Renal cortex interstitium (tissue), 11 donors: ENCODE data around the gene DDX42. TPM values are rescaled to one million over a fixed set of nuclear protein-coding genes. Genes with fewer than 3 reads are reported as not detected.
"Not testable (repeated sequence)": the region's sequence is repeated elsewhere in the genome, so short reads cannot be mapped to it uniquely, and the experiment has no call there.

Experiments used
- DNase-seq, 11 donors: peaks; one replicate each; pipeline ENCODE4 v3.0.0-alpha.2; 2013; ENCODE audit warnings: low read depth in 9 of 11, low spot score in 4 of 11; ENCODE audit errors: extremely low read depth in 1 of 11
- polyA plus RNA-seq, 3 donors: library from polyadenylated mRNA; unstranded; fragments of 120-200 nt; gene quantifications; one replicate each; pipeline ENCODE4 v1.2.1, GENCODE V29; 2013; ENCODE audit not compliant: insufficient read length in 3 of 3

DDX42 gene
- polyA plus RNA-seq, 3 donors, result 169 to 205 (median 197) TPM

DNA sequence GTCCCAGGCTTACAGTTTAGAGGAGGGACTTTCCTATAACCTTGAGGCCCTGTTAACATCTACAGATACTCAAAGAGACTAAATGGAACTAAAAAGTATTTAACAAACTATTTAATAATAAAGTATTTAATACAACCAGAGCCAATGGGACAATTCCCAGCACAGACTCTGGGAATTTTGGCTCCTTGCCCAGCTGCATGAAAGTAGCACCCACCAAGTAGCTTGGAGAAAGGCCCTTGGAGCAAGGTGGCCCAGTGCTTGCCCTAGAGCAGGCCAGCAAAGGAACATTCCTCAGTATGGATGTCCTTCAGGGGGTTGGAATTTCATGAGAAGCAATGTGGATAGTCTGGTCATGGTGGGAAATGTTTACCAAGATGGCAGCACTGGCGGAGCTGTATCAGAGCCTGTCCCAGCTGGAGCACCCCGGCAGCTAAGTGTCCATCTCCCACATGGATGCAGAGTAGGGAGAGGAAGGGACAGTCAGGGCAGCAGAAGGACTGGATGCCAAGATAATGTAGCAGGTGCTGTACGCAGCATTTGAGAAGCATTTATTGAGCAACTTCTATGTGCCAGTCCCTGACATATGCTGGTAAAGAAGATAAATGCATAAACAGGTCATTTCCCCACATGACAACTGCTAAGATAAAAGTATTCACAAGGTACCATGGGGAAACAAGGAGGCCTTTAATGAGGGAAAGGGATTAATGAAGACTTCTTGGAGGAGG is 73.7 kb downstream of the DDX42 start:
- DNase-seq, result no peak

DNA sequence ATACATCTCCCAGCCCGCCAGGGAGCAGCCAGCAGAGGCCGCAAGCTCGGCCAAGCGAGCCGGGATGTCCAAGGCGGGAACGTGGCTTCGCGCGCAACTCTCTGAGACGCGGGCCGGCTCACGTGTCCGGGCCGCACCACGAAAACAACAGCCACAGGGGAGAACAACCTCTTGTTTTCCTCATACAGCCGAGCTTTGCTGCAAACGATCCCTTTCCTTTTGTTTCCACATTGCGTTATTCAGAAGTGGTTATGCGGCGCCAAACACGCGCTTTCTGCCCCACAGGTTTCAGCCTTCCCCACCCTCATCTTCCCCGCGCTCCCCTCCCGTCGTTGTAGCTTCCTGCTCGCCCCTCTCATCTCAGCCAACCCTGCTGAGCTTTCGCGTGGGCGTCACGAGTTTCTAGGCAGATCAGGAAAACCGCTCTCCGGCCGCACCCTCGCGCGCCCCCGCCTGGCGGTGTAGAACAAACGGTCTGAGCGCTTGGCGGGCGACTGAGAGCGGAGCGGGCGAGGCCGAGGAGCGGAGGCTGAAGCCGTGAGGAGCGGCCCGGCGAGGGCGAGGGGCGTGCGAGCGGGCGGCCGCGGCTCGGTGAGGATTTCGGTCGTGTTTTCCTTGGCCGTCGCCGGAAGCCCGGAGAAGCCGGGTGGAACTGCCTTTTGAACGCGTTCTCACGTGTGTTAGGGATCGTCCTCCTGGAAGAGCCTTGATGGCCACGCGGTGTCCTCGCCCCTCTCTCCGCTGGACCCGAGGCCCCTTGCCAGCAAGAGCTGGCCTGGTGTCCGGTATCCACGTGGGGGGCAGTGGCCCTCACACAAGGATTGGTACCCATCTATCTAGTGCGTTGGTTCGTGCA is 75.1 kb downstream of the DDX42 start:
- DNase-seq, result peak in 9 of 11 donors; percentile 76 to 86 (median 81)

DNA sequence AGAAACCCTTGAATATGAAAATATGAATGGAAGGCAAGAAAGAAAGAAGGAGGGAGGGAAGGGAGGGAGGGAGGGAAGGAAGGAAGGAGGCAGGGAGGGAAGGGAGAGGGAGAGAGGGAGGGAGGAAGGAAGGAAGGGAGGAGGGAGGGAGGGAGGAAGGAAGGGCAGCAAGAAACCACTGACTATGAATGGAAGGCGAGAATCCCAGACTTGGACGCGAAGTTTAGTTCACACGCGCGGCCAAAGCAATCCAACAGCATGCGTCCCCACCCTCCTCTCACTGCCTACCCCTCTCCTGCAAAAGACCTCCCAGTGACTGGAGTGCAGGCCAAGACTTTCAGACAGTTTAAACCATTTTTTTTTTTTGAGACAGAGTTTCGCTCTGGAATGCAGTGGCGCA is 76.4 kb downstream of the DDX42 start:
- no peak for DNase-seq

- no peak for DNase-seq
These were observed 79.3 kb downstream of the DDX42 start for GRCh38 chr17:63853260-63853659.

DNA sequence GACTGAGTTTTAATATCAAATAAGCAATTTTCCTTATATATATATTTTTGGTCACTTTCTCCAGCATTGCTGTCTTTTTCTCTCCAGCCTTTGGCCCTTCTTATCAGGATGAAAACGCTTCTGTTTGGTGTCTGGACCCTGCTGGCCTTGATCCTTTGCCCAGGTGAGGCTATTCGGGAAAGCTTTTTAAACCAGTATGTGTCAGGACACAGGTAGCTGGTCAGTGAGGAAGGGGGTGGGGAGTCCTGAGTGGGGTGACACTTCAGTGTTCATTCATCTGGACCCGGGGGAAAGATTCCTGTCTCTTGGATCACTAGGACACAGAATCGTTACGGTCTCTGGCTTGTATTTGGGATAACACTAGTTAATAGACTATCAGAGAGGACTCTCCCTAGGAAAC is 80.7 kb downstream of the DDX42 start:
- no peak for DNase-seq

DNA sequence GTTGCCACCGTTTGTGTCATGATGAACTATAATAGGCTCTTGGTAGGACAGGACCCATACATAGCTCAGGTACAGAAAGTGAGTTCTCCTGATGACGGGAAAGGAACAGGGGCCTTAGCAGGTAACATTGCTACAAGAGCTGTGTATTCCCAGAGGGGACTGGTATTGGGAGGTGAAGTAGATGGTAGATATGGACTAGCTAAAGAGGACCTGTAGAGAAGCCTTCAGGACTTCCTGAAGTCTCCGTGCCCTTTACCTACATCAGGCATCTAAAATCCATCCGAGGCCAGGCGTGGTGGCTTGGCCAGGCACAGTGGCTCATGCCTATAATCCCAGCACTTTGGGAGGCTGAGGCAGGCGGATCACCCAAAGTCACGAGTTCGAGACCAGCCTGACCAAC is 81.2 kb downstream of the DDX42 start:
- no peak for DNase-seq

DNA sequence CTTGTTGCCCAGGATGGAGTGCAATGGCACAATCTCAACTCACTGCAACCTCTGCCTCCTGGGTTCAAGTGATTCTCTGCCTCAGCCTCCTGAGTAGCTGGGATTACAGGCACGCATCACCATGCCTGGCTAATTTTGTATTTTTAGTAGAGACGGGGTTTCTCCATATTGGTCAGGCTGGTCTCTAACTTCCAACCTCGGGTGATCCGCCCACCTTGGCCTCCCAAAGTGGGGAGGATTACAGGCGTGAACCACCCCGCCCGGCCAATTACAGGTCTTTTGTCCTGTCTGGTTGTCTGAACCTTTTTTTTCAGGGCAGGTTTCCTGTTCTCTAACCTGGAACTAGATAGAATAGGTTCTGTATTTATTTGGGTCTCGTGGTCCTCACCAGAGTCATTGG is 82.5 kb downstream of the DDX42 start:
- DNase-seq, result not testable (repeated sequence)

DNA sequence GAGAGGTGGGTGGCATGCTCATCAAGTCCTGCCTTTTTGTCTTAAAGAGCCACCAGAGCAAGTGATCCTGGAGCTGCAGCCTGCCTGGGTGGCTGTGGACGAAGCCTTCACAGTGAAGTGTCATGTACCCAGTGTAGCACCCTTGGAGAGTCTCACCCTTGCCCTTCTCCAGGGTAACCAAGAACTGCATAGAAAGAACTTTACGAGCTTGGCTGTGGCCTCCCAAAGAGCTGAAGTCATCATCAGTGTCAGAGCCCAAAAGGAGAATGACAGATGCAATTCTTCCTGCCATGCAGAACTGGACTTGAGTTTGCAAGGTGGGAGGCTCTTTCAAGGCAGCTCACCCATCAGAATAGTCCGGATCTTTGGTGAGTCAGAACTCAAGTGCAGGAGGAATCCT is 85.3 kb downstream of the DDX42 start:
- DNase-seq, result no peak

- DNase-seq, result not testable (repeated sequence)
These were observed 92.7 kb downstream of the DDX42 start for GRCh38 chr17:63866625-63867024.

Other genes with a start within 250 kb of the DDX42 start
- 100 to 1,000 TPM; 104 to 115 (median 114) TPM for gene DCAF7, start 223.7 kb upstream of the DDX42 start, polyA plus RNA-seq
- gene TACO1, start 173.3 kb upstream of the DDX42 start, polyA plus RNA-seq, result 10 to 100 TPM; 25.9 to 29.9 (median 27.8) TPM
- gene MAP3K3, start 151.8 kb upstream of the DDX42 start, polyA plus RNA-seq, result 10 to 100 TPM; 25.3 to 30.9 (median 29.4) TPM
- 10 to 100 TPM; 23.0 to 38.2 (median 28.2) TPM for gene LIMD2, start 74.0 kb upstream of the DDX42 start, polyA plus RNA-seq
- gene STRADA, start 32.4 kb upstream of the DDX42 start, polyA plus RNA-seq, result 10 to 100 TPM; 46.1 to 73.6 (median 48.7) TPM
- gene CCDC47, start 573 bp upstream of the DDX42 start, polyA plus RNA-seq, result 100 to 1,000 TPM; 103 to 120 (median 109) TPM
- gene PSMC5, start 53.3 kb downstream of the DDX42 start, polyA plus RNA-seq, result 100 to 1,000 TPM; 175 to 204 (median 203) TPM
- gene FTSJ3, start 53.5 kb downstream of the DDX42 start, polyA plus RNA-seq, result 10 to 100 TPM; 62.6 to 81.3 (median 68.4) TPM
- 10 to 100 TPM; 50.3 to 63.5 (median 61.8) TPM for gene SMARCD2, start 68.5 kb downstream of the DDX42 start, polyA plus RNA-seq
- gene CSH2, start 99.5 kb downstream of the DDX42 start, polyA plus RNA-seq, result 1 to 10 TPM in 1 of 3 donors, under 1 TPM in 2; 0.19 to 2.9 (median 0.33) TPM
- not detected for gene GH2, start 107.8 kb downstream of the DDX42 start, polyA plus RNA-seq
- 1 to 10 TPM in 1 of 3 donors, under 1 TPM in 1, not detected in 1; 0.83 to 3.7 TPM for gene CSH1, start 122.4 kb downstream of the DDX42 start, polyA plus RNA-seq
- gene CSHL1, start 137.1 kb downstream of the DDX42 start, polyA plus RNA-seq, result not detected
- gene GH1, start 144.7 kb downstream of the DDX42 start, polyA plus RNA-seq, result under 1 TPM in 1 of 3 donors, not detected in 2; 0.24 TPM
- gene CD79B, start 158.2 kb downstream of the DDX42 start, polyA plus RNA-seq, result 1 to 10 TPM; 2.1 to 4.1 (median 3.1) TPM
- 1 to 10 TPM in 2 of 3 donors, under 1 TPM in 1; 0.83 to 1.3 (median 1.2) TPM for gene SCN4A, start 198.7 kb downstream of the DDX42 start, polyA plus RNA-seq
- 1 to 10 TPM; 2.7 to 4.1 (median 3.9) TPM for gene PRR29, start 224.2 kb downstream of the DDX42 start, polyA plus RNA-seq
- 10 to 100 TPM; 23.0 to 30.0 (median 28.7) TPM for gene ICAM2, start 246.5 kb downstream of the DDX42 start, polyA plus RNA-seq